GM21390 (cell line): ENCODE data around the gene ARHGDIB.

ENCODE experiments used
- ATAC-seq: cut with Tn5 transposase; IDR thresholded peaks from one replicate; pipeline ENCODE4 v1.9.1; 2021; ENCODE audit not compliant: unreplicated experiment

ARHGDIB gene

DNA sequence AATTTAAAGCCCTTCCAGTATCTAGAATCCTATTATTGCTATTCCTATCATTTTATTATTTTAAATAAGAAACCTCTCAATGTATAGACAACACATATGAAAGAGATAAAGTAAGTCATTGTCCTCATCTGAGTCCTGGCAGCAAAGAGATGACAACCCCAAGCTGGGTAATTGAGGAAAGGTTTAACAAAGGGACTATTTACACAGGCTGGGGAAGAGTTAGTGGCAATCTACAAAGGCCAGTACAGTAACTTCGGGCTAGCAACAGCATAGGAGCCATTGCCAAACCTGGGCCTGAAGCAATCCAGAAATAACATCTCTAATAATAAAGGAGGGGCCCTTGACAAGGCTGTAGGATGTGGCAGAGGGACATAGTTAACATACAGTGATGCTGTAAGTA, 22.6 kb upstream of the ARHGDIB start:
- no peak for ATAC-seq

DNA sequence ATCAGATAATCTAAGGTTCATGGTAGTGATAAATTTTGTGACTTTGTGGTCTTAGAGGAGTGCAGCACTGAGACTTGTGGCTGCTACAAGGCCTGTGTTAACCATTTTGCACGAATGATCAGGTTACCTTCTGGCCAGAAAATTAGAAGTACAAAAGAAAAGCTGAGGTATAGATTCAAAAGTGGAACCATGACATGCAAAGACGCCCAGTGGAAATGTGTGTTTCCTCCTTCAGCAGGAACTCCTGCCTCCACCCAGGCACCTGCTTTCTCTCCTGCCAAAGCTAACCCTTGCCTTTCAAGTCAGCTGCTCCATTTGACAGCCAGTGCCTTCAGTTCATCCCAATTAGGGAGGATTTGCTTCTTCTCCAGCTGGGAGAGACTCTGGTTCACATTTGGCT, 21.6 kb upstream of the ARHGDIB start:
- peak; percentile 57 for ATAC-seq

DNA sequence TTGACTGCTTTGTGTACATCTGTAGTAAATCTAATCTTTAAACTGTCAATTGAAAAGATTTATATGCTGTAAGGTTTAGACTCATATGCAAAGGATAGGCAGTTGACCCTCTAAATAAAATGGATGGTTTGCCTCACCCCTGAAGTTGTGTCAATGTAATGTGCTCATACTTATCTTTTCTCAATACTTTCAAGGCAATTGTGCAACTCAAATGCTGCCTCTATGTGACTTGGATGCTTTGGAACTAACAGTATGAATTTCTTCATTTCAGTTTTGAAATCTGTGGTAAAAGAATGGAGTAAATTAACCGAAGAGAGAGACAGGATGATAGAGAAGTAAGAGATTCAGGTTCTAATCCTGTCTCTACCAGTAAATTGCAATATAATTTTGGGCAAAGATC, 21.2 kb upstream of the ARHGDIB start:
- no peak for ATAC-seq

DNA sequence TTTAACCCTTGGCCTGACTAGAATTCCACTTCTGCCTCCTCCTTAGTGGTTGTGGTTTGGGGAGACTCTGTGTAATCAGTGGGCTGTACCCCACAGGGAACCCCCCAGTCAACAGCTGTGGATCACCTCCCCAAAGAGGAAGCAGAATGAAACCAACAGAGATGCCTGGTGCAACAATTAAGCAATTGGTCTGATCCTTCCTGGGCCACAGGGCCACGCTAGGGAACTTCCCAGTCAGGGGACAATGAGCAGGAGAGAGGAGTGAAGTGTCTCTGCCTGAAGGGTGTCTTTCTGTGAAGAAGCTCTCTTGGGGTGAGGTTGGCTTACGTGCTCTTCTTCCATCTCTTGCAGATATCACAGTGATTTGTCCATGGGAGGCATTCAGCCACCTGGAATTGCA, 19.6 kb upstream of the ARHGDIB start:
- peak; percentile 54 for ATAC-seq

DNA sequence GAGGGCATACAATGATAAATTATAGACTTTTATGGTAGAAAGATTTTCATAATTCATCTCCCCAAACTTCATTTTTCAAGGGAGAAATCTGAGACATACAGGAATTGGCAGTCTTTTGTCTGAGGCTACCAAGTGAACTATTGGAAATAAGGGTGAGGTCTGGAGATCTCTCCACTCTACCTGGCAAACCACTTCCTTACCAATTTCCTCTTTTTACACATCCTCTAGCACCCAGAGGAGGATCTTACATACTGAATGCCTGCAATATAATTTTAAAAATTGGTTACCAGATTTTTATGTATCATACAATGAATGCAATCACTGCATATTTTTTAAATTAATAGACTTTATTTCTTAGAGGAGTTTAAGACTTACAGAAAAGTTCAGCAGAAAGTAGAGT, 18.1 kb upstream of the ARHGDIB start:
- no peak for ATAC-seq

DNA sequence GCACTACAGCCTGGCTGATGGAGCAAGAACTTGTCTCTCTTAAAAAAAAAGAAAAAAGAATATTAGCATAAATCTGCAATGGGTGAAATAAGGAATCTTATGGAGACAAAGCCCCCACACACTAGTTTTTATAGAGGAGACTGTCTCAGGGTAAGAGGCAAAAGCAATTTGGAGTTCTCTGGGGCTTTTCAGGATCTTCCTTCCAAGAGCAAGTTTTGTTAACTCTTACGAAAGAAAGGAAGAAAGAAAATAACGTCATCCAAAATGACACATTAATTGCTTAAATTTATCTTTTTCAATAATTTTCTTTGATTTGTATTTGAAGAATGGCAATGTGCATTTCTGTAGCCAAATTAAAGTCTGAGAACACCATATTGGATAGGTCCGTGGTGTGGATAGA, 15.3 kb upstream of the ARHGDIB start:
- no peak for ATAC-seq

DNA sequence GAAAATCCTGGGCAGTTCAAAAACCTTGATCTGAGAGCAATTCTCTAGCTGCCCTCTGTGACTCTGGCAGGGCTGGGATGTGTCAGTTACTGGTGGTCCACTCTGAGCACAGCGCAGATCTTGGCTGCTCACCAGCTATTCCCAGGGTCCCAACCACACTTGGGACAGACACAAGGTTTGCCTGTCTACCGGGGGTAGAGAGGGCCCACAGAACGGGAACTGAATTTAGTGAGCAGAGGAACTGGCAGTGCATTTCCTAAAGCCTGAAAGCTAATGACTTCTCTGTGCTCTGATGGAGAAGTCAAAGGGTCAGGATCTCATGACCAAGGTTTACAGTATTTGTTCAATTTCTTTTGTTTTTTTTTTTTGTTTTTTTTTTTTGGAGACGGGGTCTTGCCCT, 14.1 kb upstream of the ARHGDIB start:
- no peak for ATAC-seq

DNA sequence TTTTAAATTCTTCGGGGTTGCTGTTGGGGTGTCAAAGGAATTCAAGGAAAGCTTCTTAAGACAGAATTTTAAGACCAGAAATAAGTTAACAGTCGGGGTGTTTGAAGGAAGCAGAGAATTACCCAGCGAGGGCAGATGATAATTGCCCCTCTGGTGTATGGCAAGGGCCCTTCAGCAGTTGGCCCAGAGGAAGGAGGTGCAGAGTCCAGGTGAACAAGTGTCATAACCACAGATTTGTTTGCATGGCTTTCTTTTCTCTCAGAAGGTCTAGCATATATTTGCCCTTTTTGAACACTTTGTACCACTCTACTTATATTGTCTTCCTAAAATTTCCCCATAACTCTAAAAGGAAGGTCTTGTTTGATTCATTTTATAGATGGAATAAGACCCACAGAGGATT, 13.2 kb upstream of the ARHGDIB start:
- ATAC-seq, result no peak

DNA sequence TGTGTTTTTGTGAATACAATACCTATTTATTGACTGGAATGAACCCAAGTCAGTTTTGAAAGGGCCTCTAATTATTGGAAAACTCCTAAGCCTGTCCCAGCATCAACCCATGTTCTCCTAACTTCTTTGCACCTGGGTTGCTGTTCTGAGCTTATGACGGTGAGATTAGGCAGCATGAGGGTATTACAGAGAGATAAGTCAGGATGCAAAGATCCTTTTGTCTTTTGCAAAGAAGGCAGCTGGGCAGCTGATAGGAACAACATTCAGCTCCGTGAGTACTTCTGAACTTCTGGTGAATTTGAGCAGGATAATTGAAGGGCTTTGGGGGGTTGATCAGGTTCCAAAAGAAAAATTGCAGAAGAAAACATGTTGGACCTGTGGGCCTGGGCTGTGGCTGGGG, 11.4 kb upstream of the ARHGDIB start, which contains the start of gene PDE6H:
TSS of gene PDE6H (plus strand) at position 227 of the 400 bp plus-strand sequence. CDS start 4,971 bp downstream, outside the sequence.
- no peak for ATAC-seq

DNA sequence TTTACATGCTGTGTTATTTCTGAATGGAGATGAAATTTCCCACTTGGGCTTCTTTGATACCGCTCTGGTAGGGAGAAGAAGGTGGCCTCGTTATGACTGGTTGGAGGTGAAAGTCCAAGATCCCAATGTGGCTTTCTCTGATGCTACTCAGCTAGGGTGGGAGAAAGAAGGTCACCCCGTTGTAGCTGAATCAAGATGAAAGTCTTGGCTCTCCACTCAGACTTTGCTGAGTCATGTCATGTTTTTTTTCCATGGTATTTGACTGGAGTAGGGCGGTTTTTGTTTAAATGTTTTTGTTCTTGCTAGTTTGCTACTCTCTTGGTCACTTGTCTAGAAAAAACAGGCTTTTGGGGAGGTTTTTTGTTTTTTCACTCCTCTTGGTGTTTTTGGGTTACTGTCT, 9.1 kb upstream of the ARHGDIB start:
- no peak for ATAC-seq

DNA sequence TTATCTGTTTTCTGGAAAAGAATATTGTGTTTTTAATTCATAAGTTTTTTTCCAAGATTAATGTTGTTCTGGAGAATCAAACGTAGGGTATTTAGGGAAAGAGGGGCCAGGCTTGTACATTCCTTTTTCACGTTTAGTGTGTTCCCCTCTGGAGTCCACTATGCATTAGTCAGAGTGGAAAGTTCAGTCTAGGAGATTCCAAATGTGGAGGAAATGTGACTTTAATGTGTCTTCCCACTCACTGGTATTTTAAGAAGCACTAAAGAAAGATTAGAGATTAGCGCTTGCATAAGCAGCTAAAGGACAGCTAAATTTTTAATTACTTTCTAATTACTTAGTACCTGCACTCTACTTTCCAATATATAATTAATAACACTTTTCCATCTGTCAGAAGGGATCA, 7.1 kb upstream of the ARHGDIB start:
- no peak for ATAC-seq

DNA sequence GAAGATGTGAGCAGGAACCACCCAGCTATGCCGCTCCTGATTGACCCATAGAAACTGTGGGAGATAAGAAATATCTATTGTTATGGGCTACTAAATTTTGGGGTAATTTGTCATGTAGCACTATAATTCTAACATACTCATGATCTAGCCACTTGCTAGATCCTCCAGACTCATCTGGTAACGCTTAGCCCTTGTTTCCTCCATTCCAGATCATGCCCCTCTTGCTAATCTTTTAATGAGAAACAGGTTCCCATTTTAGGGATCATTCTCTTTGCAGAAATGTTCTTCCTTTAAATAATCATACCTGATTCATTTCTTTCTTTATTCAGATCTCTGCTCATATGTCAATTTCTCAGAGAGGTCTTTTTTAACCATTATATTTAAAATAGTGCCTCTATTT, 3.8 kb upstream of the ARHGDIB start:
- ATAC-seq, result no peak

DNA sequence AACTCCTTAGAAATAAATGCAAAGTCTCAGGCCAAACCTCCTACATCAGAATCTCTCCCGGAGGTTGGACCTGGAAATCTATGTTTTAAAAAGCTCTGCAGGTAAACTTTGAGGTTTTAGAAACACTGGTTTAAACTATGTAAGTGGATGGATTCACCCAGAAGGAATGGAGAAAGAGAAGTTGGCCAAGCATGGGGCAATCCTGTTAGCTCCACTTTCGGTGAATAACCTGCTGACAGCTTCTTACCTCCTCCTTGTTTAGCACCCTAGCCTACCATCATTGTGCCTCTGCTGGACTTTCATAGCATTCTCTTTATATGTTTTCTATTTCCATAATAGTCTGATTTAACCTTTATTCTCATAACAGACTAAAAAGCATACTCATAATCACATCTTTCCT, 3.0 kb upstream of the ARHGDIB start:
- no peak for ATAC-seq

DNA sequence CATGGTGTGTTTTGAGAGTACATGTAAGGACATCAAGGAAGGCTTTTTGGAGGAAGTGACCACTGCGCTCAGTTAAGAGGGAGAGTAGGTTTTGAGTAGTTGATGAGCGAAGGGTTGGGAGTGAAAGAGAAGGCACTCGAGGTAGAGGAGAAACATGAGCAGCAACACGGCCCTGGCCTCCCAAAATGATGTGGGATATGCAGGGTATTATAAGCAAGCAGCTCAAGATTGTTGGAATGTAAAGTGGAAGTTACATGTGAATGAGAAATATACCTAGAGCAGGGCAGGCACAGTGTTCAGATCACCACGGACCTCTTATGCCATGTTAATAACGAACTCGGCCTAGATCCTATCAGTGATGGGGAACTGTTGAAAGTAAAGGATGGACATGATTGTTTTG, 2.1 kb upstream of the ARHGDIB start:
- no peak for ATAC-seq

DNA sequence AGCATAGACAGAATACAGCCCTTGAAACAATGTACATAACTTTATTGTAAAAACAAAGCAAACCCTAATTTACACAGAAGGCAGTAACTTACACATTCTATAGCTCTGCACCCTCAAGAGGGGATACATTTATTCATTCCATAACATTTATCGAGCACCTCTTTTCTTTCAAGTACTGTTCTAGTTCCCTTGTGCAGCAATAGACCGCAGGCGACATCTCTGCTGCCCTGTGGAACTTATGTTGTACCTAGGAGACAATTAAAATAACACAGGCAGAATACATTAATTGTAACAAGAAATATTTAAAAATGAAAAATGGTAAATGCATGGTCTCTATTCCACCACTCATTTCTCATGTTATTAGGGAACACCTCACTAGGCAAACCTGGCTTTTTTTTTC, 1.4 kb upstream of the ARHGDIB start:
- ATAC-seq, result no peak

DNA sequence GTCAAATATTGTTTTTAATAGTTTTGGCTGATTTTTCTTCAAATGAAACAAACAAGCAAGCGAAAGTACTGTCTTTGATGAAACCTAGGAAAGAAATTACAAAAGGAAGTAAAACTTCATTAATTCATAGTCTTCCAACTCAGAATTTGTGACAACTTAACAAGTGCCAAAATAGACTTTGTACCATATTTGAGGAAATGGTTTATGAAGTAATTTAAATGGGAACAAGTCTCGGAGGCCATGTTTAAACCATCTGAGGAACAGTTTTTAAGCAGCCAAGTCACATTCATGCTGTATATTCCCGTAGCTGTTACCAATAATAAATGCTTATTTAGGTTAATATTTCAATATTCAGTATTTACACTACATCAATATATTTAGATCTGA, 745 bp upstream of the ARHGDIB start:
- ATAC-seq, result no peak

DNA sequence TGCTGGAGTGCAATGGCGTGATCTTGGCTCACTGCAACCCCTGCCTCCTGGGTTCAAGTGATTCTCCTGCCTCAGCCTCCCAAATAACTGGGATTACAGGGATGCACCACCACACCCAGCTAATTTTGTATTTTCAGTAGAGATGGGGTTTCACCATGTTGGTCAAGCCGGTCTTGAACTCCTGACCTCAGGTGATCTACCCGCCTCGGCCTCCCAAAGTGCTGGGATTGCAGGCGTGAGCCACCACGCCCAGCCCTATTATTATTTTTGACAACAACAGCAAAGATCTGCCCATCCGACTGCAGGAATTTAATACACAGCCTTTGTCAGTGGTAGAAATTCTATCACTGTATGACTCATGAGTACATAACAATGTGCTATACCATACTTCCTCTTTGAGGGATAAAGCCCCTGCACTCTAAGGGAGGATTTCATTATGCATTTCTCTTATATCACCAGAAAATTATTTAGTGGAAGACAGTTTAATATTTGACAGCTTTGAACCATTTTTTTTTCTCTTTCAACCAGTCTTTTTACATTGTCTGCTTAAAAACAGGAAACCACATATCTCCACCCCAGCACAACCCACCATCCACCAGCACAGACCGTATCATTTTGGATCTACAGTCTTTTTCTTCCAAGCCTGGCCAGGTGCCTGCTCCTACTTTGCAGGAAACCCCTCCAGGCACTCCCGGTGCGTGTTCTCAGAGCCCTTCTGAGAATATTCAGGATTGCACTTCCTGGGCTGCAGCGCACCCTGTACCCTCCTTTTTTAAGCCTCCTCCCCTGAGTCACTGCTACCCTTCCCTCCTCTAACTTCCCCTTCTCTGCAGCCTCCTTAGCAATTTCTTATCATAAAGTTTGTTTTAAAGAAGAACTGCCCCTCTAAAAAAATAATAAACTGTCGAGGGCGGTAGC, 594 bp downstream of the ARHGDIB start:
- ATAC-seq, result peak; percentile 31

DNA sequence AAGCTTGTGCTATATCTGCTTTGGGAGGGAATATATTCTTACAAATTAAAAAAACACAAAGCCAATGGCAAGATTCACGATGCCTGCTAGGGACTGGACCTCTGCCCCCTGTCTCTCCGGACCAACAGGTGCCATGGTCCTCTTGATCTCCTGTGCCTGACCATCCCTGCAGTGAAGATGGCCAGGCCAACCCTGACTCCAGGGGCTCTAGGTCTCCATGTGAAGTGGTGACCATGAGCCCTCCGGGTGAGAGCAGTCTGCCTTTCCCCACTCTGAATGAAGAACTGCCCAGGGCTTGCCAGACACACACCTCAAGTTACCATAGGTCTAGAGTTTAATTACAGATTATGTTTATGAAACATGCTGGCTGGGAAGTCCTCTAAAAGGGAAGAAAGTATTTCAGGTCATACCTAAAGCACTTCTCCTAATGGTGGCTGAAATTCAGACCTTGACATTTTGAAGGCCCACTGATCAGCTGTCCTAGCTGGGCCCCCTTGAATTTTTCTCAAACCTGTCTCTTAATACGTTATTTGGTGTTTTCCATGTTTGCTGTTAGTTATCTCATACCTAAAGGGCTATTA, 1.4 kb downstream of the ARHGDIB start:
- ATAC-seq, result no peak

DNA sequence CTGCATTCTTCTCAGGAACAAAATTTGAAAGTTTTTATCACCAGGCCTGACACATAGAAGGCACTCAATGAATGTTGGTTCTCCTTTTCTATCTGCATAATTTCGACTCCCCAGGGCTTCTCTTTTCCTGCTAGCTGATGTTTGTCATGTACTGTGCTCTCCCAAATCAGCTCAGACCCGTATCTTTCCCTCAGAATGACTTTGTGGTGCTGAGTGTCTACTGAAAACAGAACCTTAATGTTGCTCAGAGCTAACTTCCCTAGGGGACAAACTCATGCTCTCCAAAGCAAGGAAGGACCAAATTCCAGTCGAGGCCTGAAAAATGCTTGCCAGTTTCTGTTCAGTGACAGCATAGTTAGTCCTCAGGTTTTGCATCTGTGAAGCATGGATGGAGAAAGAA, 1.9 kb downstream of the ARHGDIB start:
- no peak for ATAC-seq

DNA sequence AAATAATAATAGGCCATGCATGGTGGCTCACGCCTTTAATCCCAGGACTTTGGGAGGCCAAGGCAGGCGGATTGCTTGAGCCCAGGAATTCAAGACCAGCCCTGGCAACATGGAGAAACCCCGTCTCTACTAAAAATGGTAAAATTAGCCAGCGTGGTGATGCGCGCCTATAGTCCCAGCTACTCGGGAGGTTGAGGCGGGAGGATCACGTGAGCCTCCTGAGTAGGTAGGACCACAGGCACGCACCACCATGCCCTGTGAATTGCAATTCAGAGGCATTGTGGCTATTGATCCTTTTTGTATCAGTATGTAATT, 2.3 kb downstream of the ARHGDIB start:
- ATAC-seq, result no peak

DNA sequence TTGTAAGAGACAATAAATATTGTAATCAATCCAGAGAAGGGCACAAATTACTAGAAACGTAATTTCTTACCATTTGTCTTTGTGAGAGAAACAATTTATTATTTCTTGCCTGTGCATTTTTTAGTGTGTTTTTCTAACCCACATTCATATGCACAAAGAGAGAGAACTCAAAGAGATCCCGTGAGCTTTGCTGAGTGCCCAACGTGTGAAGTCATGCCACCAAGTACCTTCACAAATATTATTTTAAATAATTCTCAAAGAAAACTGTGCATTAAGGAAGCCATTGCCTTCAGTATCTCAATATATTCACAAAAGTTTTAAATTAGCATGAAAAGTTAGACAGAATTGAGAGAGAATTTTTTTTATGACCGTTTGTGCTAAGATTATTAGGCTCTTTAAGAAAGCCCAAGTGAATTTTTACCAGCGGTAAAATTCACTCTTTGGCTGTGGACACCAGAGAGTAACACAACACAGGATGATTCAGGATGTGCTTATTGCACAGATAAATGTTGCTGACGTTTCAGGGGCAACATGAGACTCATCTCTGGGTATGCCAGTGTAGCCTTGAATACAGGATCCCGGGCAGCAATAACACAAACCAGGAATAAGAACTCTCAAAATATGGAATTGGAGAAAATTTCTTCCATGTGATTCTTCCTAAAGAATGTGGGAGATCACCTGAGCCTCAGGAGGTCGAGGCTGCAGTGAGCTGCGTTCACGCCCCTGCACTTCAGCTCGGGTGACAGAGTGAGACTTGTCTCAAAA, 2.9 kb downstream of the ARHGDIB start:
- no peak for ATAC-seq

DNA sequence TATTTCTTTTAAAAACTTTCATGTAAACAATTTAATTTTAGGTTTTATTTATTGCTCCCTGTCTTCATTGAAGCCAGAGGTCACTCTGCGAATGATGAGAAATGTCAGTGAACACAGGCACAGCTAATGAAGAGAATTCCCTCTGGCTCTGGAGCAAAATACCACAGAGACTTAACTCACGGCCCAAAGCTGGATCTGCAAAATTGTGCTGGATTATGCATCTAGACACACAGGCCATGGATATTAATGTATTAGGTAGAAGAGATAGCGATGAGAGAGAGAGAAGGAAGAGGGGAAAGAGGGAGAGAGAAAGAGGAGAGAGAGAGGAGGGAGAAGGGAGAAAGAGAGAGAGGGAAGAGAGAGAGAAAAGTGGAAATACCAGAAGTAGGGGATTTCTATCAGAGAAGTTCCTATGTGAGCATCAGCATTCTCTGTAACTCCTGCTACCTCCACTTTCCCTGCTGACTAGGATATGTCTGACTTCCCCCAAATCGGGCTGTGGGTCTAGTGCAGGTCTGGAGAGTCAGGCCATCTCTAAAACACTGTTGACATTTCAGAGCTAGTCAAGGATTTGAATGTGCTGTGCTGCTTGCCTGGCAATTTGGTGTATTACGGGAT, 3.7 kb downstream of the ARHGDIB start:
- ATAC-seq, result no peak
